Hematopoietic multipotent progenitor cell treated with erythropoietin and hydrocortisone succinate and interleukin-3 and kit ligand, for 8 days (in vitro differentiated cells): Measurements from ENCODE around the gene SLC13A1.
"Not testable (repeated sequence)": the region's sequence is repeated elsewhere in the genome, so short reads cannot be mapped to it uniquely, and the experiment has no call there.

Experiments
- DNase-seq: peaks from one replicate; pipeline ENCODE4 v3.0.0-alpha.2; 2015

Gene SLC13A1, protein sequence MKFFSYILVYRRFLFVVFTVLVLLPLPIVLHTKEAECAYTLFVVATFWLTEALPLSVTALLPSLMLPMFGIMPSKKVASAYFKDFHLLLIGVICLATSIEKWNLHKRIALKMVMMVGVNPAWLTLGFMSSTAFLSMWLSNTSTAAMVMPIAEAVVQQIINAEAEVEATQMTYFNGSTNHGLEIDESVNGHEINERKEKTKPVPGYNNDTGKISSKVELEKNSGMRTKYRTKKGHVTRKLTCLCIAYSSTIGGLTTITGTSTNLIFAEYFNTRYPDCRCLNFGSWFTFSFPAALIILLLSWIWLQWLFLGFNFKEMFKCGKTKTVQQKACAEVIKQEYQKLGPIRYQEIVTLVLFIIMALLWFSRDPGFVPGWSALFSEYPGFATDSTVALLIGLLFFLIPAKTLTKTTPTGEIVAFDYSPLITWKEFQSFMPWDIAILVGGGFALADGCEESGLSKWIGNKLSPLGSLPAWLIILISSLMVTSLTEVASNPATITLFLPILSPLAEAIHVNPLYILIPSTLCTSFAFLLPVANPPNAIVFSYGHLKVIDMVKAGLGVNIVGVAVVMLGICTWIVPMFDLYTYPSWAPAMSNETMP

DNA sequence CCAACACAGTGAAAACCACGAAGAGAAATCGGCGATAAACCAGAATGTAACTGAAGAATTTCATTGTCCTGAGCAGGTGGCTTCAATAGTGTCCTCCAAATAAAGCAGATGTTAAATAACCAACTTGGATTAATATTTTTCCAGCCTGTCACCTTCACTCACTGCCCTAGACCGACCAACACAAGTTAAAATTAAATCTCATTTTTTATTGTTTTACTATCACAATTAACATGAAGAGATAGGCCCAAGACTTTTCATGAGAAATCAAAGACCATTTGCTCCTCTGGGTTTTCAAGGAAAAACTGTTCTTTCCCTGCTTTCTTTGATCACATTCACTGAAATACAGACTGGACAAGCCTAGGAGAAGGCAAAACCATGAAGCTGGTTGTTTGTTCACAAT, at the start of gene SLC13A1:
TSS of gene SLC13A1 (minus strand) at position 87 of the 400 bp plus-strand sequence. CDS start at position 64, 23 bp downstream.
- DNase-seq, result no peak

DNA sequence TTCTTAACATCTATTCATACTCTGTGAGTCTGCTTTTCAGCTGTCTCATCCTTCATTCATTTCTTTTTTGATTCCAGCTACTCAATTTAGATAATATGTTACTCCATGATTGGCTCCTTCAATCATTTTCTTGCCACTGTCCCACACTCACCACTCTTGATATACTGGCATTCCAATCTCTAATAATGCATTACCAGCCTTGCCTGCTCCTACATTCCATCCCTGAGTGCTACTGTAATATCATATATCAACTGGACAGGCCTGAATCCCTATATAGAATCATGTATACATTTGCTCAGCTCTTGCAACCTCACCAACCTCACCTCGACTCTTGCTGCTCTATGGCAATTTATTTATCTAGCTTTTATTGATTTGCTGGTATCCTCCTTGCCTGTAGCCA, 45.0 kb upstream of the SLC13A1 start:
- DNase-seq, result no peak

DNA sequence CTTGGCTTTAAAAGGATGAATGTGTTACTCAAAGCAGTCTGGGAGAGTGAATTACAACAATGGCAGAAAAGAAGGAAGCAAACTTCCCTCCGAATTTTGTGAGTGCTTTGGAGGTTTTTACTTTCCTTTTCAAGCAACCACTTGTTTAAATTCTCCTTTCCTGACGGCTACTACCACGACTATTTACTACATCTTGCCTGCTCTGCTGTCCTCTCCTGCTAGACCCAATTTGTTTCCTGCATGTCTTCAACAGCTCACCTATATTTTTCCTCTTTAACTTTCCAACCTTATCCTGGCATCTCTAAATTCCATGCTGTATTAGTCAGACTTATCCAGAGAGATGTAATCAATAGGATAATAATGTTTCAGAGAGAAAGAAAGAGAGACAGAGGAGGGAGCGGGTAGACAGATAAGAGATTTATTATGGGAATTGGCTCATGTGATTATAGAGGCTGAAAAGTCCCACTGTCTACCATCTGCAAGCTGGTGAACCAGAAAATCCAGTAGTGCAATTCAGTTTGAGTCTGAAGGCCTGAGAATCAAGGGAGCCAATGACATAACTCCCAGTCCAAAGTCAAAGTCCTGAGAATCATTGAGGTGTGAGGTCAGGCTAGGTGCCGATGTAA, 42.8 kb upstream of the SLC13A1 start:
- no peak for DNase-seq

DNA sequence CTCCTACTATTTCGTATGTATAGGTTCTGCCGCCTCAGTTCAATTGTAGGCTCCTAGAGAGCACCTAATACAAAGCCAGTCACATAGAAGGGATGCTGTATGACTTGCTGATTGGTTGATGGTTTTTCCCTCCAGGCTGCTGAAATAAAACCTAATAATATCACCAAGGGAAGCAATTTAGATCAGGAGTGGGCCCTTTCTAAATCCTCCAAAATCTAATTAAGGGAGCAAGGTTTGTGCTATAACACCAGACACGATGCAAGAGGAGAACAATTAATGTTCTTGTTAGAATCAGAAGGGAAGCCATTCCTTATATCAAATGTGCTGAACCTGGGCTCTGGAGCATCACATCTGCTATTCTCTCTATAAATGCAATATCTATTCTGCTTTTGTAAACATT, 42.0 kb upstream of the SLC13A1 start:
- DNase-seq, result no peak

DNA sequence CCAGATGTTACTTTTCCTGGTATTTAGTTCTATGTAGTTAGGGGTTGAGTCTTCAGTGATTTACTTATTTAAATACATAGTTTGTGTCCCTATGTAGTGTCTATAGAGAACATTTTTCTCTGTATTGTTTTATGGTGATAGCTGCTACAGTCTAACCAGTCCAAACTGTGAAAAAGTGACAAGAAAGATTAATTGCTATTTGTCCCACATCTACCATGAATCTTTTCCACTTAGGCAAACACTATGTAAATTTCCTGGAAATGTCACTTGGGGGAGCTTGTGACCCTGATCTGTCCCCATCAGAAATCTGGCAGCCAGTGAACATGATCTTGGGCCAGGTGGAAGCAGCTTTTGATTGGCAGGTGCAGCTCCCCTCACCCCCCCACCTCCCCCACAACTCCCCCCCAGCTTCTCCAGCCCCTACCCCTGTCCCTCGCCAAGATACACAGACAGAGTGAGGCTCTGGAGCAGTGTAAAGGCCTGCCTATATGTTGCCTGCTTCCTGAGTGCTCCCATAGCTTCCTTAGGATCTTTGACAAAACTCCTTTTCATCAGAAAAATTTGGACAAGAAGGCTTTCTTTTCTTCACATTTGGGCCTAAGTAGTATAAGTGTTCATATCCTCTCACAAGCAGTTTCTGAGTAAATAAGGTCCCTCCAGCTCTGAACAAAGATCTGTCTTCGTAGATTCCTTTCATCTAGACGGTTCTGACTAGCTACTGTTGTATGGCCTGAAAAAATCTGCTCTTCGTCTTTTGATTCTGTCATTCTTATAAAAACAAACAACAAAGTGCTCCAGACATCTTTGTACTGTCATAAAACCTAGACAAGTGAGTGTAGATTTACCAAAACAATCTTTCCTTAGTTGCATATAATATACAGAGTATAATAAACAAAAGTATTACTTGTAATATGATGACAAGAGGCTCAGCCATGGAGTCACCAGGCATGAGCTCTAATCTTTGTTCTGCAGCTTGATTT, 31.5 kb upstream of the SLC13A1 start:
- no peak for DNase-seq

DNA sequence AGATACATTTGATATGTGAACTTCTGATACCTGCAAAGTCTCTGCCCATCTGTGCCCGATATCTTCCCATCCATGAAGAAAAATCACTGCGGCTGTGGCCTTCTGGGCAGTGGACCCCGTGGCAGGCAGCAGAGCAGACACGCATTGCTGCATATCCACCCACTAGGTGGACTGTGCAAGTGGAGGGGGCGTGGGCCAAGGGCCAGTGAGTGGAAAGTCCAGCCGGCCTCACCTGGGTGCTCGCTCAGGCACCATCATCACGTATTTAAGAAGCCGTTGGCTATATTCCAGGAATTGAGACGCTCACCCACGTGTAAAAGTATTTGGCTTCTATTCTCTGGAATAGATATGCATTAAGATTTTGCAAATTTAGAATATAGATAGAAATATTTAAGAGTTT, 30.8 kb upstream of the SLC13A1 start:
- no peak for DNase-seq

DNA sequence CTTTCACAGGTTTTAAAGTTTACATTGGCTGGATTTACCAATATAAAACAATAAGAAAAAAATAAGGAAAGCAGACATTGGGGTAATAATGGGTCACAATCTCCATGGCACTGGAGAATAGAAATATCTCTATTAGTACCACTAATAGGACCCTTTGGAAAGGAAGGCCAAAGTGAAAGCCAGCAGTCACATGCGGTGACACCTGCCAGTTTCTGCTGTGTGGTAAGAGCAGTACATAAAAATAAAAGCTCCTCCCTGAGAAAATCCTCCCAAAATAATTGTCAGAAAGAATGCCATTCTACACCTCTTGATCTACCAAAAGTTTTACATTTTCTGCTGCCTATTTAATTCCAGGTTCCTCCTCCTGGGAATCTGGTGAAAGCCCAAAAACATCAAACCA, 30.4 kb upstream of the SLC13A1 start:
- no peak for DNase-seq

DNA sequence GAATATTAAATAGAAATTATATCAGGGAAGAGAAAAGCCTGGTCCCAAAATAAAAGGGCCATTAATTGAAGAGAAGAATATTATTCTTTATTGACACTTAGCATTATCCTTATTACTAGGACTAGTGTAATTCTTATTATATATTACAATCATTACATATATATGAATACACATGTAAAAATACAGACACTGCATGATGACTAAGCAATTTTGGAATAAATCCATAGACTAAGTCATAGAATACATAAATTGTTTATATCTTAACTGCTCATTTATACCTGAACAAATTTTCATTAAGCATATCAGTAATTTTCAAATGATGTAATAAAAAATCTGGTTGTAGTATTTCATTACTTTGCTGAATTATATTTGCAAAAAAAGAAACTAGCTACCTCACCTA, 29.7 kb upstream of the SLC13A1 start:
- DNase-seq, result no peak

DNA sequence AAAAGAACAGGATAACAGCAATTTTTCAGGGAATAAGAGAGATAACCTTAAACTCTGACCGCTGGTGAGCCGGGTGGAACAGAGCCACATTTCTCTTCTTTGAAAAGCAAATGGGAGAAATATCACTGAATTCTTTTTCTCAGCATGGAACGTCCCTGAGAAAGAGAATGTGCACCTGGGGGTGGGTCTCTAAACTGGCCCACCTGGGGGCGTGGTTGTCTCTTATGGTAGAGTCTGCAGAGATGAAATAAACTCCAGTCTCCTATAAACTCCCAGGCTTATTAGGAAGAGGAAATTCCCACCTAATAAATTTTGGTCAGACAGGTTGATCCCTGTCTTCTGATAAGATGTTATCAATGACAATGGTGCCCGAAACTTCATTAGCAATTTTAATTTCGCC, 27.9 kb upstream of the SLC13A1 start:
- not testable (repeated sequence) for DNase-seq

DNA sequence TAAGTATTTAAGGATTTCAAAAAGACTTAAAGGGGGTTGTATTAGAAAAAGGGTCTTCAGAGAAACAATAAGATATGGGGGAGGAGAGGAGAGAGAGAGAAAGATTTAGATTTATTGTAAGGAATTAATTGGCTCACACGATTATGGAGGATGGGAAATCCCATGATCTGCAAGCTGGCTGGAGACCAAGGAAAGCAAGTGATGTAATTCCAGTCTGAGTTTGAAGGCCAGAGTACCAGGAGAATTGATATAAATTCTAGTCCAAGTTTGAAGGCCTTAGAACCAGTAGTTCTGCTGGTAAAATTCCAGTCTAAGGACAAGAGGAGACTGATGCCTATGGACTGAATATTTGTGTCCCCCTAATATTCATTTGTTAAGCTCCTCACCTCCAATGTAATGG, 20.6 kb upstream of the SLC13A1 start:
- DNase-seq, result no peak

DNA sequence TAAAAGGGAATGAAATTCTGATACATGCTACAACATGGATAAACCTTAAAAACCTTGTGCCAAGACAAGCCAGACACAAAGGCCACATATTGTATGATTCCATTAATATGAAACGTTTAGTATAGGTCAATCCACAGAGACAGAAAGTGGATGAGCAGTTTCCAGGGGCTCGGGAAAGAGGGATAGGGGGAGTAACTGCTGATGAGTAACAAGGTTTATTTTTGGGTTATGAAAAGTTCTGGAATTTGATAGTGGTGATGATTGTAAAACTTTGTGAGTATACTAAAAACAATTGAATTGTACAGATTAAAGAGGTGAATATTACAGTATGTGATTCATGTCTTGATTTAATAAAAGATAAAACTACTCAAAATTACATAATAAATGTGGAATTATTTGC, 19.1 kb upstream of the SLC13A1 start:
- no peak for DNase-seq

DNA sequence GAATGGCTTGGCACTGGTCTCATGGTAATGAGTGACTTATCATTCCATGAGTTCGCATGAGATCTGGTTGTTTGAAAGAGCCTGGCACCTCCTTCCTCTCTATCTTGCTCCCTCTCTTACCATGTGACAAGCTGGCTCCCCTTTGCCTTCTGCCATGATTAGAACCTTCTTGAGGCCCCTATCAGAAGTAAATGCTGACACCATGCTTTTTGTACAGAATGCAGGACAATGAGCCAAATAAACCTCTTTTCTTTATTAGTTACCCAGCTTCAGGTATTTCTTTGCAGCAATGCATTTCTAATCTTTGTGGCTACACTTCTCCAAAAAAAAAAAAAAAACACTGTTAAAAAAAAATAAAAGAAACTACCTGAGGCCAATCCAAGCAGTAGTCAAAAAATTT, 17.1 kb upstream of the SLC13A1 start:
- DNase-seq, result no peak

DNA sequence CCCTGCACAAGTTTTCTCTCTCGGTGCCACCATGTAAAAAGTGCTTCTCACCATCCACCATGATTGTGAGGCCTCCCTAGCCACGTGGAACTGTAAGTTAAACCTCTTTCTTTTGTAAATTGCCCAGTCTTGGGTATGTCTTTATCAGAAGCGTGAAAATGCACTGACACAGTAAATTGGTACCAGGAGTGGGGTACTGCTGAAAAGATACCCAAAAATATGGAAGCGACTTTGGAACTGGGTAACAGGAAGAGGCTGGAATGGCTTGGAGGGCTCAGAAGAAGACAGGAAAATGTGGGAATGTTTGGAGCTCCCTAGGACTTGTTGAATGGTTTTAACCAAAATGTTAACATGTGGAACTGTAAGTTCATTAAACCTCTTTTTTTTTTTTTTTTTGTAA, 15.6 kb upstream of the SLC13A1 start:
- no peak for DNase-seq

DNA sequence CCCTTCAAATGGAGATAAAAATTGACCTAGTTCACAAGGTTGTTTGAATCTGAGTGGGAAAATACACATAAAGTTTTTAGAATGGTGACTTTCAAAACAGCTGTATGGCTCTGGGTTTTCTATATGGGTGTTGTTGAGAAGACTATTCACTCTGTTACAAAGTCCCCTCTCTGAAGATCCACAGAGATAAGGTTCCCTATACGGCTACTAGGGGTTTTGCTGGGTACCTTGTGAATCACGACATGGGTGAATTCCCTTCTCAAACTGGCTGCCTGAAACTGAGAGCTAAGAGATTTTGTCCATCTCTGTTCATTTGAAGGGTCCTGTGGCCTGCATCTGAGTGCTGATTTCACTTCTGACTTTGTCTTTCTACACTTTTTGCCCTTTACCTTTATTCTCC, 11.8 kb upstream of the SLC13A1 start:
- DNase-seq, result no peak

DNA sequence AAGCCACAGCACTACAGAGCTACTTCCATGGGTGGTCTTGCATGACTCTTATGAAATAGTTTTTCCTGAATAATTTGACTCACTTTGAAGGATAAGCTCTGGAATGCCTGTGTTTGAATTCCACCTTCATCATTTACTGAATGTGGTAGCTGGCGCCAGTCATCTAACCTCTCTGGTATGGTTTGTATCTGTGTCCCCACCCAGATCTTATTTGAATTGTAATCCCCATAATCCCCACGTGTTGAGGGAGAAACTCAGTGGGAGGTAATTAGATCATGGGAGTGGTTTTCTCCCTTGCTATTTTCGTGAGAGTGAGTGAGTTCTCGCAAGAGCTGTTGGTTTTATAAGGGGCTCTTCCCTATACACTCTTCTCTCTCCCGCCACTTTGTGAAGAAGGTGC, 11.2 kb upstream of the SLC13A1 start:
- DNase-seq, result no peak

DNA sequence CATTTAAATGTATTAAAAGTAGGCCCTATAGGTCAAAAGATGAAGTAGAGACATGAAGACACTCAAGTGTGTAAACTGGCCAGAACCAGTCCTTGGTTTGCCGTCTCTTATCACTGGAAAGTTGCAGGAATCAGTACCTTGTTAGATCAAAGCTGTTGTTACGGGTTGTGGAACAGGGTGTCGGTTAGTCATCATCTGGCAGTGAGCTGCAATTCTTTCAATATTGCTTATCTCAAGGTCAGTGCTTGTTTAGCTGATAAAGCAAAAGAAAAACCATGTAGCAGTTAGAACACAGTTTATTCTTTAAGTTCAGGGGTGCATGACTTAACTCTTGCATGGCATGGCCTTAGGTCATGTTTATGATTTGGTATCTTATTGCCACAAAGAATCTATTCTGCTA, 10.0 kb upstream of the SLC13A1 start:
- DNase-seq, result no peak

DNA sequence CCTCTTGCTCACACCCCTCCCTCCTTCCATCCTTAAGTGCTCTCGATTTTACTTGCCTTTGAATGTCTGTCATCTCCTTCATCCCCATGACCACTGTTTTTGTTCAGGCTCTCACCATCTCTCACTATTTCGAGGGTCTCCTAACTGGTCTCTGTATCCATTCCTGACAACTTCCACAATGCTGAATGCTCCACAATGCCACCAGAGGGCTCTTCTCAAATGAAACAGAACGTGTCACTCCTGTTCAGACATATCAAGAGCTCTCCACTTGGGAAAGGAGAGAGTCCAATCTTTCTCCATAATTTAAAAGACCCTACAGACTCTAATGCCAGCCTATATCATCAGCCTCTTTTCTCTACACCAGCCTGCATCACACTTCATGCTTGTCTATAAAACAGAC, 9.0 kb upstream of the SLC13A1 start:
- DNase-seq, result no peak

DNA sequence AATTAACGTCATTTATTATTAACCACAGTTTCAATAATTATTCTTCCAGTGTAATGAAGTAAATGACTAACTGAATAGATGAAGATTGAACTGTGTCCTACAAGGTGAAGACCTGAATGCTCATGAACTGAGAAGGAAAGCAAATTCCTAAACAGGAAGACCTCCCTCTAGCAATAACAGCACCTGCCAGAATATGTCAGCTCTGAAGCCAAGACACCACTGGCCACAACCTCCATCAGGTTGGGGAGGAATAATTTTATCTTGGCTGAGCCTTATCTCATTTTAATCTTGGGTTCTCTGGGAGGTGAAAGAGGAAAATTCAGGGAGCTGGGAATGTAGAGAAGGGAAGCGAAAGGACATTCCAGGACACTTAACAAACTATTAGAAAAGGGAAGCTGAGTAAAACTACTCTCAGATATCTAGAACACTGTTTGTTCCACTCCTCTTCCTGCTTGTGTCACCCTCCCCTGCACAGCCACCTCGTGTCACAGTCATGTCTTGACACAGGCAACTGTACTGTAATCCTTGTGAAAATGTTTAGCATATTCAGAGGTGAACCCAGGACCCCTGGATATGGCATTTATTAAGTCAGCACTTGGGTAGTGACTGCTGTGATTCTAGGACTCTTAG, 4.6 kb upstream of the SLC13A1 start:
- DNase-seq, result no peak

DNA sequence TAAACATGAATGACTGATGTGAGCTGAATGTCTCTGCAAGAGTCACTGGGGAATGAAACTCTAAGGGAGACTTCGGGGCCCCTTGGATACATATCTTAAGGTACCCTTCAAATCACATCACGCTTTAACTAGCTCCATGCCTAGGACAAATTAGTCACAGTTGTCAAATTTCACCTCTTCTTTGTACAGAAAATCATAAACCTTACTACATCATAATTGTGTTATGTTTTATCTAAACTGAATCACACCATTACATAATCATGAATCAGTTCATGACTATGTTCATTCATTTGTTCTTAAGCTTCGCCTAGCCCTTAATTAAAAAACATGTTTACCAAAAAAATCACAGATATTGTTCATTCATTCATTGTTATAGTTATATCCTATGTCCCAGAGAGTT, 2.1 kb upstream of the SLC13A1 start:
- no peak for DNase-seq

DNA sequence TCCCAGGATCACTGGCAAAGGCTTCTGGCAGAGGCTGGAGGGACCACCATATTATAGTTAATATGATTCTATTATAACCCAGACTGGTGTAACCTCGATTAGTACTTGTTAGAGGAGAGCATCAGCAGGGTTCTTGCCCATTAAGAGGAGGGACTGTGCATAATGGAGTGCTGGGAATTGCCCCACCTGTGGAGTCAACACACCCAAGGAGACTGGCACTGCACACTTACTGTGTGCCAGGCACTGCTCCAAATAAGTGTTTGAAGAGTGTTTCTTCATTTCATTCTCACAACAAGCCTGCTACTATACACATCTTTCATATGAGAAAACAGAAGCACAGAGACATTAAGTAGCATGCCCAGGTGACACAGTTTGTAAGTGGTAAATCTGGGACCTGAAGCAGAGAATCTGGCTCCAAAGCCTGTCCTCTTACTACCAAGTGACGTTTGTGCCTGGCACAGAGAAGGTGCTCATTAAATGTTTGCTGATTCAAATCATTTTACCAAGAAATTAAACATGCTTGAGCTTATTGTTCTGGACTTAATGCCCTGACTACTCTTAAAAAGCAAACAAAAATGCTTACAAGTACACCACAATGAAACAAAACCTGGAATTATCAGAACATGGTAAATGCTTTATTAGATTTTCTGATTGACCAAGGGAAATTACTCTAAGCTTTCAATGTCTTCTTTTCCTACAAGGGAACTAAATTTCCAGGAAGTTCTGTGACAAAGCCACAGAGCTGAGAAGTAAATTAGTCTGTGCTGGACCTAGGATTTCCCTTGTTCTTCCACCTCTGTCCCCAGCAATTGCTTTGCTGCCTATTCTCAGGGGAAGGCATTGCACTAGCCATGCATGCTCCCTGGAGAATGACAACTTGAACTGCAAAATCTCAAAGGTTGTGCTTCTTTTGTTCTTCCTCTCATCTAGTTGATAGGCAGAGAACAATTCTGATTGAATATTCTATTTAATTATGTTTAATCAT, 809 bp downstream of the SLC13A1 start:
- no peak for DNase-seq

DNA sequence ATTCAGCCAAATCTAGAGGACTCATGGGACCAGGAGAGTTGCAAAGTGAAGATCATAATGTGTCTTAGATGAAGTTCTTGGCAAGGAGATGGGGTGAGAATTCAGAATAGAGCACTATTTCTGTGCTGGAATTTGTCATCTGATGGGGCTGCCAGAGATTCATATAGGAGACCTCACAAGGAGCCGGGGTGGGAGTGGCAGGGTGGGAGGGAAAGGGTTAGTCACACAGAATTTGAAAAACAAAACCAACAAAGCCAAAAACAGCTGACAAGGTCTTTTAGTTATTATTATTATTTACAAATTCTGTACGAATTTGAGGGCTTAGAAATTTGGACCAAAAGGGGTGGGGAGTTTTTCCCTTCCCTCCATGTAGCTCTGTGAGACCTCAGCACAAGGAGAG, 1.7 kb downstream of the SLC13A1 start:
- no peak for DNase-seq
